H9 (cell line): ENCODE results near the gene KBTBD8. TPM values are rescaled to one million over a fixed set of nuclear protein-coding genes. Genes with fewer than 3 reads are reported as not detected.

Experiments
- DNase-seq: peaks from one replicate; pipeline ENCODE4 v3.0.0-alpha.2; 2017
- H2AFZ ChIP-seq: one replicate; pipeline ENCODE4 v1.6.1; 2013; ENCODE audit warnings: mild to moderate bottlenecking, low read length, control low read depth, moderate library complexity
- H2AK5ac ChIP-seq: 2 replicates; pipeline ENCODE4 v1.6.1; 2013; ENCODE audit warnings: low read length, control low read depth, mixed read lengths; ENCODE audit not compliant: insufficient read length
- H2BK120ac ChIP-seq: one replicate; pipeline ENCODE4 v1.6.1; 2013; ENCODE audit warnings: low read depth, mild to moderate bottlenecking, low read length, control low read depth, inconsistent platforms; ENCODE audit not compliant: poor library complexity, severe bottlenecking
- H2BK12ac ChIP-seq: 2 replicates; pipeline ENCODE4 v1.6.1; 2013; ENCODE audit warnings: low read length, control low read depth, mixed read lengths, low read depth; ENCODE audit not compliant: insufficient read length
- H2BK15ac ChIP-seq: 2 replicates; pipeline ENCODE4 v1.6.1; 2013; ENCODE audit warnings: low read depth, low read length, control low read depth
- H2BK20ac ChIP-seq: one replicate; pipeline ENCODE4 v1.6.1; 2013; ENCODE audit warnings: low read depth, mild to moderate bottlenecking, low read length, control low read depth, inconsistent platforms; ENCODE audit not compliant: poor library complexity, severe bottlenecking
- H2BK5ac ChIP-seq: 2 replicates; pipeline ENCODE4 v1.6.1; 2013; ENCODE audit warnings: low read length, control low read depth, mixed read lengths; ENCODE audit not compliant: insufficient read length
- H3K14ac ChIP-seq: 2 replicates; pipeline ENCODE4 v1.6.1; 2013; ENCODE audit warnings: low read length, control low read depth; ENCODE audit not compliant: insufficient read depth
- H3K18ac ChIP-seq: 2 replicates; pipeline ENCODE4 v1.6.1; 2013; ENCODE audit warnings: low read depth, mild to moderate bottlenecking, mixed read lengths, low read length, control low read depth; ENCODE audit not compliant: insufficient read length
- H3K23ac ChIP-seq: 2 replicates; pipeline ENCODE4 v1.6.1; 2013; ENCODE audit warnings: low read length, control low read depth, mixed read lengths, low read depth; ENCODE audit not compliant: insufficient read length
- H3K23me2 ChIP-seq: 2 replicates; pipeline ENCODE4 v1.6.1; 2013; ENCODE audit warnings: low read depth, mild to moderate bottlenecking, mixed read lengths, low read length, control low read depth; ENCODE audit not compliant: insufficient read length, poor library complexity, severe bottlenecking
- H3K27ac ChIP-seq: 2 replicates; pipeline ENCODE4 v1.5.1; 2013; ENCODE audit warnings: low read length, control low read depth, mixed read lengths, low read depth; ENCODE audit not compliant: insufficient read length
- H3K27me3 ChIP-seq: 2 replicates; pipeline ENCODE4 v1.6.1; 2013; ENCODE audit warnings: low read length, control low read depth, inconsistent platforms; ENCODE audit not compliant: insufficient read depth
- H3K4ac ChIP-seq: 2 replicates; pipeline ENCODE4 v1.6.1; 2013; ENCODE audit warnings: low read depth, mild to moderate bottlenecking, control low read depth, inconsistent platforms, low read length, moderate library complexity
- H3K4me1 ChIP-seq: 2 replicates; pipeline ENCODE4 v1.6.1; 2013; ENCODE audit warnings: low read length, control low read depth, inconsistent platforms; ENCODE audit not compliant: insufficient read depth
- H3K4me2 ChIP-seq: 2 replicates; pipeline ENCODE4 v1.6.1; 2013; ENCODE audit warnings: low read length, control low read depth, mixed read lengths; ENCODE audit not compliant: insufficient read length, insufficient read depth
- H3K56ac ChIP-seq: 2 replicates; pipeline ENCODE4 v1.6.1; 2013; ENCODE audit warnings: low read depth, mild to moderate bottlenecking, mixed read lengths, low read length, control low read depth; ENCODE audit not compliant: insufficient read length
- H3K79me1 ChIP-seq: 2 replicates; pipeline ENCODE4 v1.6.1; 2013; ENCODE audit warnings: low read depth, mild to moderate bottlenecking, moderate library complexity, low read length, control low read depth, inconsistent platforms; ENCODE audit not compliant: insufficient read depth, poor library complexity, severe bottlenecking
- H3K79me2 ChIP-seq: 2 replicates; pipeline ENCODE4 v1.6.1; 2013; ENCODE audit warnings: low read length, control low read depth, inconsistent platforms; ENCODE audit not compliant: insufficient read depth
- H3K9ac ChIP-seq: 2 replicates; pipeline ENCODE4 v1.6.1; 2013; ENCODE audit warnings: low read length, control low read depth, mixed read lengths; ENCODE audit not compliant: insufficient read length; ENCODE audit errors: extremely low read depth
- H3K9me3 ChIP-seq: one replicate; pipeline ENCODE4 v1.6.1; 2013; ENCODE audit warnings: low read depth, low read length, inconsistent platforms; ENCODE audit not compliant: control insufficient read depth
- H3T11ph ChIP-seq: one replicate; pipeline ENCODE4 v1.6.1; 2013; ENCODE audit warnings: mild to moderate bottlenecking, low read length, control low read depth, inconsistent platforms
- H4K20me1 ChIP-seq: one replicate; pipeline ENCODE4 v1.6.1; 2013; ENCODE audit not compliant: control insufficient read depth, insufficient read length, insufficient read depth
- H4K5ac ChIP-seq: 2 replicates; pipeline ENCODE4 v1.6.1; 2013; ENCODE audit warnings: low read depth, mild to moderate bottlenecking, mixed read lengths, low read length, control low read depth; ENCODE audit not compliant: insufficient read length
- H4K8ac ChIP-seq: replicated peaks from 2 replicates; pipeline ENCODE4 v1.6.1; 2013; ENCODE audit warnings: low read length, control low read depth, mixed read lengths, low read depth; ENCODE audit not compliant: insufficient read length
- H4K91ac ChIP-seq: 2 replicates; pipeline ENCODE4 v1.6.1; 2013; ENCODE audit warnings: low read depth, mild to moderate bottlenecking, moderate library complexity, mixed read lengths, low read length, control low read depth; ENCODE audit not compliant: insufficient read length
- H3K27ac Mint-ChIP-seq, 3 experiments: 2 replicates in 2 of 3; 3 replicates in 1 of 3; pipeline ENCODE4 v1.8.0; 2020 to 2021; ENCODE audit warnings: mixed read lengths in 3 of 3, mild to moderate bottlenecking in 1 of 3, moderate library complexity in 1 of 3
- H3K27me3 Mint-ChIP-seq: 2 replicates; pipeline ENCODE4 v1.8.0; 2021; ENCODE audit warnings: low read depth, mild to moderate bottlenecking, moderate library complexity, mixed read lengths
- H3K36me3 Mint-ChIP-seq, 3 experiments: 2 replicates in 2 of 3; 3 replicates in 1 of 3; pipeline ENCODE4 v1.8.0; 2020 to 2021; ENCODE audit warnings: low read depth in 3 of 3, mixed read lengths in 3 of 3; ENCODE audit not compliant: insufficient read depth in 1 of 3
- H3K4me1 Mint-ChIP-seq, 2 experiments: 2 replicates each; pipeline ENCODE4 v1.8.0; 2020; ENCODE audit warnings: mixed read lengths in 2 of 2
- H3K4me3 Mint-ChIP-seq, 2 experiments: 2 replicates in 1 of 2; 3 replicates in 1 of 2; pipeline ENCODE4 v1.8.0; 2020 to 2021; ENCODE audit warnings: mild to moderate bottlenecking in 2 of 2, mixed read lengths in 2 of 2, moderate library complexity in 1 of 2
- H3K9me3 Mint-ChIP-seq, 2 experiments: 2 replicates in 1 of 2; 3 replicates in 1 of 2; pipeline ENCODE4 v1.8.0; 2020; ENCODE audit warnings: mild to moderate bottlenecking in 2 of 2, mixed read lengths in 2 of 2, moderate library complexity in 1 of 2
- WGBS: extraction: QIAGEN DNeasy Blood & Tissue Kit; methylation state at CpG from one replicate; pipeline ENCODE4 v1.1.7; 2013; ENCODE audit warnings: missing lambda C conversion rate, low lambda C conversion rate, mixed read lengths; ENCODE audit not compliant: insufficient read length; ENCODE audit errors: extremely low coverage; 5-methylcytosine and 5-hydroxymethylcytosine counted together
- total RNA-seq: library from RNA; stranded (reverse); gene quantifications from 2 replicates; pipeline ENCODE4 v1.2.1, GENCODE V29; 2021
- TF ChIP-seq, protein P1 (sequence below): fragments of 200-600 bp; sonication (generic); conservative IDR thresholded peaks from 3 replicates; pipeline ENCODE4 v1.8.0; 2021; ENCODE audit warnings: antibody characterized with exemption, mild to moderate bottlenecking

The KBTBD8 gene
- total RNA-seq, 1 experiment from 2014 or later: 16.7 TPM

GRCh38 chr3:66998904-66999235, 763 bp downstream of the KBTBD8 start:
- Histone ChIP-seq H3K4ac (no peak overlapping the region), H3K4me2 (peak overlapping the region; percentile 98), H3K27me3 (no peaks in the 10 kb centered on the region), H4K5ac (no peak overlapping the region), H3K56ac (no peak overlapping the region), H3K9me3 (no peaks in the 10 kb centered on the region), H4K8ac (no peak overlapping the region), H3K4me1 (peaks cover 10% of the 10 kb centered on the region), H2BK120ac (no peak overlapping the region), H3K79me1 (peaks cover 8% of the 10 kb centered on the region), H3K18ac (no peak overlapping the region), H3K27ac (no peak overlapping the region), H2BK5ac (no peak overlapping the region), H2BK15ac (no peak overlapping the region), H3K79me2 (peaks cover 3% of the 10 kb centered on the region; the same call in 1 of the 2 replicates), H2BK12ac (no peak overlapping the region), H3K14ac (no peak overlapping the region), H3K23me2 (peaks cover 9% of the 10 kb centered on the region), H4K20me1 (no peaks in the 10 kb centered on the region), H4K91ac (no peak overlapping the region), H3T11ph (no peak overlapping the region), H3K9ac (peak overlapping the region; percentile 20), H2AFZ (peak overlapping the region; percentile 65), H3K23ac (no peak overlapping the region), H2BK20ac (no peak overlapping the region), H2AK5ac (no peak overlapping the region)
- H3K27me3 Mint-ChIP-seq: peaks cover 4% of the 10 kb centered on the region; the same call in 1 of the 2 replicates
- peak overlapping the region; percentile 91 to 94 for H3K4me3 Mint-ChIP-seq
- H3K36me3 Mint-ChIP-seq: peaks cover 0 to 12% (median 0%) of the 10 kb centered on the region in 3 experiments; a peak in 5 of 7 replicates
- TF ChIP-seq, protein P1, sequence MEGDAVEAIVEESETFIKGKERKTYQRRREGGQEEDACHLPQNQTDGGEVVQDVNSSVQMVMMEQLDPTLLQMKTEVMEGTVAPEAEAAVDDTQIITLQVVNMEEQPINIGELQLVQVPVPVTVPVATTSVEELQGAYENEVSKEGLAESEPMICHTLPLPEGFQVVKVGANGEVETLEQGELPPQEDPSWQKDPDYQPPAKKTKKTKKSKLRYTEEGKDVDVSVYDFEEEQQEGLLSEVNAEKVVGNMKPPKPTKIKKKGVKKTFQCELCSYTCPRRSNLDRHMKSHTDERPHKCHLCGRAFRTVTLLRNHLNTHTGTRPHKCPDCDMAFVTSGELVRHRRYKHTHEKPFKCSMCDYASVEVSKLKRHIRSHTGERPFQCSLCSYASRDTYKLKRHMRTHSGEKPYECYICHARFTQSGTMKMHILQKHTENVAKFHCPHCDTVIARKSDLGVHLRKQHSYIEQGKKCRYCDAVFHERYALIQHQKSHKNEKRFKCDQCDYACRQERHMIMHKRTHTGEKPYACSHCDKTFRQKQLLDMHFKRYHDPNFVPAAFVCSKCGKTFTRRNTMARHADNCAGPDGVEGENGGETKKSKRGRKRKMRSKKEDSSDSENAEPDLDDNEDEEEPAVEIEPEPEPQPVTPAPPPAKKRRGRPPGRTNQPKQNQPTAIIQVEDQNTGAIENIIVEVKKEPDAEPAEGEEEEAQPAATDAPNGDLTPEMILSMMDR: no peak
- H3K4me1 Mint-ChIP-seq: peaks cover 19% of the 10 kb centered on the region in 2 experiments
- no peak for DNase-seq
- no CpG with 5 or more reads among the region's 10 CpGs for WGBS
- H3K27ac Mint-ChIP-seq: no peak overlapping the region
- H3K9me3 Mint-ChIP-seq: no peaks in the 10 kb centered on the region
